ENCODE measurements around the gene TEX53.

The TEX53 gene

GRCh38 chr9:114607671-114608524, 49.7 kb downstream of the TEX53 start:
- no peak overlapping the region for H3K4me3 ChIP-seq (ENCODE audit: low read depth, low read length)
- no peak overlapping the region for H3K9ac ChIP-seq
- H3K27me3 ChIP-seq (ENCODE audit: control insufficient read depth, insufficient read depth, low read length) = no peaks in the 10 kb centered on the region
- peaks cover 9% of the 10 kb centered on the region for H3K4me1 ChIP-seq
- peaks cover 1% of the 10 kb centered on the region for H3K79me2 ChIP-seq
- no peaks in the 10 kb centered on the region for H3K9me3 ChIP-seq (ENCODE audit: control insufficient read depth, low read length)
- no peak for TF ChIP-seq CTCF (IDR thresholded peaks at IDR 0.05)
- H3K36me3 ChIP-seq (ENCODE audit: control insufficient read depth, insufficient read depth, low read length) = no peaks in the 10 kb centered on the region
- H2AFZ ChIP-seq = no peak overlapping the region
- H3K27ac ChIP-seq = no peak overlapping the region
- H3K4me2 ChIP-seq (ENCODE audit: low read length) = no peak overlapping the region

GRCh38 chr9:114606597-114607207, 50.9 kb downstream of the TEX53 start:
- no peaks in the 10 kb centered on the region for H3K27me3 ChIP-seq (ENCODE audit: control insufficient read depth, insufficient read depth, low read length)
- no peak overlapping the region for H3K4me3 ChIP-seq (ENCODE audit: low read depth, low read length)
- H3K9ac ChIP-seq = no peak overlapping the region
- TF ChIP-seq CTCF (IDR thresholded peaks at IDR 0.05) = no peak
- no peaks in the 10 kb centered on the region for H3K36me3 ChIP-seq (ENCODE audit: control insufficient read depth, insufficient read depth, low read length)
- peaks cover 10% of the 10 kb centered on the region for H3K4me1 ChIP-seq
- H2AFZ ChIP-seq = no peak overlapping the region
- no peaks in the 10 kb centered on the region for H3K79me2 ChIP-seq
- no peak overlapping the region for H3K27ac ChIP-seq
- H3K4me2 ChIP-seq (ENCODE audit: low read length) = no peak overlapping the region
- H3K9me3 ChIP-seq (ENCODE audit: control insufficient read depth, low read length) = no peaks in the 10 kb centered on the region
